GM10248 (cell line): ENCODE measurements around the gene ANO2.
A peak's percentile ranks its signal among the peaks of the same experiment; 100 is the strongest.

Experiments used
- CTCF ChIA-PET: fragments of 300-600 bp; sonication (Branson Sonifier 250); formaldehyde crosslinking; extraction: SDS; loops from one replicate; lab custom pipeline; 2021; ENCODE audit warnings: antibody characterized with exemption; lab: Yijun Ruan, JAX
- POLR2A ChIA-PET: fragments of 350-650 bp; sonication (Branson Sonifier 250); formaldehyde crosslinking; extraction: SDS; loops from one replicate; lab custom pipeline; 2020; ENCODE audit warnings: antibody characterized with exemption; lab: Yijun Ruan, JAX
- DNase-seq: peaks from one replicate; pipeline ENCODE4 v3.0.0; 2012; ENCODE audit errors: extremely low spot score
- TF ChIP-seq, protein P1 (sequence below): IDR thresholded peaks from 2 replicates; pipeline ENCODE4 v1.5.1; 2012; ENCODE audit warnings: mild to moderate bottlenecking, low read depth; ENCODE audit errors: extremely low read depth, missing control alignments, control extremely low read depth

Gene ANO2

GRCh38 chr12:5945071-5946008 lies at the start of gene ANO2:
TSS of gene ANO2 (minus strand) at chr12:5945259. CDS start at chr12:5945217, 42 bp downstream.
- POLR2A ChIA-PET: no interaction called here
- CTCF ChIA-PET: no interaction called here
- no peak for DNase-seq
- TF ChIP-seq, protein P1, sequence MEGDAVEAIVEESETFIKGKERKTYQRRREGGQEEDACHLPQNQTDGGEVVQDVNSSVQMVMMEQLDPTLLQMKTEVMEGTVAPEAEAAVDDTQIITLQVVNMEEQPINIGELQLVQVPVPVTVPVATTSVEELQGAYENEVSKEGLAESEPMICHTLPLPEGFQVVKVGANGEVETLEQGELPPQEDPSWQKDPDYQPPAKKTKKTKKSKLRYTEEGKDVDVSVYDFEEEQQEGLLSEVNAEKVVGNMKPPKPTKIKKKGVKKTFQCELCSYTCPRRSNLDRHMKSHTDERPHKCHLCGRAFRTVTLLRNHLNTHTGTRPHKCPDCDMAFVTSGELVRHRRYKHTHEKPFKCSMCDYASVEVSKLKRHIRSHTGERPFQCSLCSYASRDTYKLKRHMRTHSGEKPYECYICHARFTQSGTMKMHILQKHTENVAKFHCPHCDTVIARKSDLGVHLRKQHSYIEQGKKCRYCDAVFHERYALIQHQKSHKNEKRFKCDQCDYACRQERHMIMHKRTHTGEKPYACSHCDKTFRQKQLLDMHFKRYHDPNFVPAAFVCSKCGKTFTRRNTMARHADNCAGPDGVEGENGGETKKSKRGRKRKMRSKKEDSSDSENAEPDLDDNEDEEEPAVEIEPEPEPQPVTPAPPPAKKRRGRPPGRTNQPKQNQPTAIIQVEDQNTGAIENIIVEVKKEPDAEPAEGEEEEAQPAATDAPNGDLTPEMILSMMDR: no peak

DNA sequence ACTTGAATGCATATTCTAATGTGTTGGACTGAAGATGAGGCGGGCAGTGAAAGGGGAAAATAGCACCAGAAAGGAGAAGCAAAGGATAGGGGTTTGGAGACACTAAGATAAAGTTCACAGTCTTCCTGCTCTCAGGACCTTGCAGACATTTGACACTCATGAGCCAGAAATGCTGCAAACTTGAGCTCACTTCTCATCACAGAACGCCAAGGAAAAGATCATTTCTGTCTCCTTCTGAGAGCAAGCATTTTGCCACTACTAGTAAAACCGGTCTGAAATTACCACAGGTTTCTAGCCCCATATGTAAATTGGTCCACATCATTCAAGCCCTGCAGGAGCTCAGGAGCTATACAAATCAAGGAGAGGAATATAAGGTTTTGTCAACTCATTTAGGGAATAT lies 44.6 kb upstream of the ANO2 start:
- TF ChIP-seq, protein P1: no peak
- ChIA-PET POLR2A (no interaction called here), CTCF (interaction anchor here (0.8 to 10.9 kb wide), 19 partner anchors 7 to 296 kb away, joined by 3 to 255 read pairs (median 7); no protein-coding TSS in a partner anchor)
- DNase-seq: no peak

DNA sequence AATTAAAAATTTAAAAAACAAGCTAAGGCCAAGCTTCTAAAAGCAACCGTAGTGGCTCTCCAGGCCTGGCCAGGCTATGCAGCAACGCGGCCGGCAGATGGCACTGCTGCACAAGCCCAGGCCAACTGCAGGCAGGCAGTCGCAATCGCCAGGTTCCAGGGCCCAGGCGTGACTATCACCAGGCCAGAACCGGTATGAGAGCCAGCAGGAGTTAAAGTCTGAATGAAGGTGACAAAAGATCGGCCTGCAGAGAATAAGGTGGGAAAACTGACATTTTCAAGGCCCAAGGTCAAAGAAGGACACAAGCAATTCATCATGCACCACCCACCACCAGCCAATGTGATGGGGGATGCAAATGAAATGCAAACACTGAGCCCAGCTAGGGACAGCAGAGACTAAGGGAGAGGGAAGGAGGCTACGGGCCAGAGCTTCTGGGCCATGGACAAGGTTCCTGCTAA lies 43.6 kb upstream of the ANO2 start:
- POLR2A ChIA-PET: no interaction called here
- peak; percentile 82 for DNase-seq

DNA sequence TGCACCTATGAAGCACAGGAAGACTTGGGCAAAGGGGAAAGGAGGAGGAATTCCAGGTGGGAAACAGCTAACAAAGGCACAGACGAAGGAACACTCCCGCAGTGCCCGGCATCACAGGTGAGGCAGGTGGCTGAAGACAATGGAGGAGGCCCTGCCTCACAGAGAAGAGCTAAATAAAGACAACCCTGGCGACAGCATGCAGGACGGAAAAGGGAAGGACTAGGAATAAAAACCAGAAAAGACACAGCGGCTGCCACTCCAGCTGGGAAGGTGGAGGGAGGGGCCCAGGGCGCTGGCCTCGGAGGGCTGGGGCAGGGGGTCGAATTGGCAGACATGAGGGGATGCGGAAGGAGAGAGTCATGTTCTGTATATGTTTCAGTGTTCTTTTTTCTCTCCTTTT lies 43.0 kb upstream of the ANO2 start:
- no peak for DNase-seq
- ChIA-PET POLR2A (no interaction called here), CTCF (interaction anchor here (0.6 to 10.9 kb wide), 38 partner anchors 9 to 626 kb away, joined by 3 to 255 read pairs (median 6); partner anchors contain the start of gene VWF)
- TF ChIP-seq, protein P1: no peak

More for the DNA sequence above, 43.6 kb upstream of the ANO2 start:
- CTCF ChIA-PET: interaction anchor here (0.6 to 10.9 kb wide), 41 partner anchors 8 to 626 kb away, joined by 3 to 255 read pairs (median 5); partner anchors contain the start of gene VWF
- TF ChIP-seq, protein P1: peak; percentile 98

DNA sequence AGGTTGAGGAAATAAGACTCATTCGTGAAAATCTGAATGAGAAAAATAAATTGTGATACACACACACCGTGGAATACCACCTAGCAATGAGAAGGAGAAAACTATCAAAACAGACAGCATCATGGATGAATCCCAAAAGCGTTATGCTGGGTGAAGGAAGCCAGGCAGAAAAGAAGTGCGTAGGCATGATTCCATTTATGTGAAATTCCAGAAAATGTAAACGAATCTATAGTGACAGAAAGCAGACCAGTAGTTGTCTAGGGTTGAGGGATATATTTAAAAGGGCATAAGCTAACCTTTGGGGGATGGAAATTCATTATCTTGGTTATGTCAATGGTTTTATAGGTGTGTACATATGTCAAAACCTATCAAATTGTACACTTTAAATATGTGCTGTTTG lies 42.5 kb upstream of the ANO2 start:
- CTCF ChIA-PET: interaction anchor here (1.1 to 10.9 kb wide), 28 partner anchors 9 to 625 kb away, joined by 3 to 255 read pairs (median 7); partner anchors contain the start of gene VWF
- TF ChIP-seq, protein P1: no peak
- DNase-seq: no peak
- POLR2A ChIA-PET: no interaction called here

DNA sequence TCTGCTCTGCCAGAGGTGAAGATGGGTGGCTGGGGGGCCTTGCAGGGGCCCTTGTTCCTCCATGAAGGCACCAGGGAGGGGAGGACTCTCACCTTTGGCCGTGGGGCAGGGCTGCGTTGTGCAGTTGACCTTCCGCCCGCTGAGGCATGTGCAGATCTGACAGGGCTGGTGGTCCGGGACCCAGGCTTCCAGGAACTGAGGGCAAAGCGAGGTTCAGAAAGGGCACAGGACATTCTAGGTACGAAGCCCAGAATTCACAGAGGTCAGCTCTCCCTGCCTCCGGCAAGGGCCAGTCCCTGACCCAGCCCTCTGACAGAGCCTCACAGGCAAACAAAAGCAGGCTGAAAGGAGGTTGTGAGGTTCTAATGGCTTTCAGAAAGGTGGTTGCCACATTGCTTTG lies 40.4 kb upstream of the ANO2 start:
- CTCF ChIA-PET: no interaction called here
- no peak for DNase-seq
- POLR2A ChIA-PET: no interaction called here
- TF ChIP-seq, protein P1: no peak
